ENCODE data around the gene GALNT9. TPM values are rescaled to one million over a fixed set of nuclear protein-coding genes. Genes with fewer than 3 reads are reported as not detected.
A peak's percentile ranks its signal among the peaks of the same experiment; 100 is the strongest.
"Not testable (repeated sequence)": the region's sequence is repeated elsewhere in the genome, so short reads cannot be mapped to it uniquely, and the experiment has no call there.

GALNT9 gene
- total RNA-seq, 1 experiment from 2014 or later: not detected

GRCh38 chr12:132359551-132359950, 30.2 kb upstream of the GALNT9 start:
- no peak for DNase-seq (ENCODE audit: extremely low read depth, low read depth)

DNA sequence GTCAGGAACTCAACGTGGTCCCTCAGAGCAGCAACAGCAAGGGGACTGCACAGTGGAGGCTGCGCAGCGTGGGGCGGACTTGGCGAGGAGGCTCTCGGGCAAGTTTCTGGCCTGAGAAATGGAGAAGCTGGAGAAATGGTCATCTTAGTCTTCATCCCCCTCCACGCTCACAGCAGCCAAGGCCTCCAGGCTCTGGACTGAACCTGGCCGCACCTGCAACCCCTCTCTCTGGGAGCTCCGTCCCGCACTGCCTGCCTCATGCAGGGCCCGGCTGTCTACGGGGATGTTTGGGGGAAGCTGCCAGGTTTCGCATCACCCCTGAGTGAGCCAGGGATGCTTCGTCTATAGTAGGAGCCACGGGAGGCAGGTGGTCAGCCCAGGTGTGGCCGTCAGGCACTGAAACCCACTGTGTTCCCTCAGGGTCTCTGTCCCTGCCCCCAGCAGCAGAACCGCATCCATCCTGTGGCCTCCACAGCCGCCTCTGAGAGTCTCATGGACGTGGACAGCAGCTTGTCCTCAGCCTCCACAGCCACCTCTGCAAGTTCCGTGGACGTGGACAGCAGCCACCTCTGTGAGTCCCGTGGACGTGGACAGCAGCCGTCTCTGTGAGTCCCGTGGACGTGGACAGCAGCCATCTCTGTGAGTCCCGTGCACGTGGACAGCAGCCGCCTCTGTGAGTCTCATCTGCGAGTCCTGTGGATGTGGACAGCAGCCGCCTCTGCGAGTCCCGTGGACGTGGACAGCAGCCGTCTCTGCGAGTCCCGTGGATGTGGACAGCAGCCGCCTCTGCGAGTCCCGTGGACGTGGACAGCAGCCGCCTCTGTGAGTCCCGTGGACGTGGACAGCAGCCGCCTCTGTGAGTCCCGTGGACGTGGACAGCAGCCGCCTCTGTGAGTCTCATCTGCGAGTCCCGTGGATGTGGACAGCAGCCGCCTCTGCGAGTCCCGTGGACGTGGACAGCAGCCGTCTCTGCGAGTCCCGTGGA, 29.1 kb upstream of the GALNT9 start:
- not testable (repeated sequence) for DNase-seq (ENCODE audit: extremely low read depth, low read depth)

DNA sequence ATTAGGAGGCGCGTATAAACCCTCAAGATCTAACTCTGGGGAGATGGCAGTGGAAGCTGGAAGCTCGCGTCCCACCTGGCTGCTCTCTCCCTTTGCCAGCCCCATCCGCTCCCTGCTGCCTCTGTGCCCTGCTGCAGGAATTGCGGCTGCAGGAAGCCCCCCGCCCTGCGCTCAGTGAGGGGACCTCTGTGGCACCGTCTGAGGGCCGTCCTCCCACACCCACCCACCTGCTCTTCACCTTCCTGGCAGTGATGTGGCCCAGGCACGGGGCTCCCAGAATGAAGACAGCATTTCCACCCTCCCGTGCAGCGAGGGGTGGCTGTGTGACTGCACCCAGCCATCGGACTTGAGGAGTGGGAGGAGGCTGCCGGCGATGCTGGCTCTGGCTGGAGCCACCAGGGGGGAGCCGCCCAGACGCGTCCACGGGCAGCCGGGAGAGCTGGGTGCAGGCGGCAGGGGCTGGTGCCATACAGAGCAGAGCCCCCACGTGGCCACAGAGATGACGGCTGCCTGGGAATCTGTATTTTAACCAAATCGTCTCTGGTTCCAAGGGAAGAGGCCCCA, 28.3 kb upstream of the GALNT9 start:
- DNase-seq (ENCODE audit: extremely low read depth, low read depth): no peak

- DNase-seq (ENCODE audit: extremely low read depth, low read depth): peak; percentile 5
Measured at GRCh38 chr12:132356691-132357622, 27.6 kb upstream of the GALNT9 start.

DNA sequence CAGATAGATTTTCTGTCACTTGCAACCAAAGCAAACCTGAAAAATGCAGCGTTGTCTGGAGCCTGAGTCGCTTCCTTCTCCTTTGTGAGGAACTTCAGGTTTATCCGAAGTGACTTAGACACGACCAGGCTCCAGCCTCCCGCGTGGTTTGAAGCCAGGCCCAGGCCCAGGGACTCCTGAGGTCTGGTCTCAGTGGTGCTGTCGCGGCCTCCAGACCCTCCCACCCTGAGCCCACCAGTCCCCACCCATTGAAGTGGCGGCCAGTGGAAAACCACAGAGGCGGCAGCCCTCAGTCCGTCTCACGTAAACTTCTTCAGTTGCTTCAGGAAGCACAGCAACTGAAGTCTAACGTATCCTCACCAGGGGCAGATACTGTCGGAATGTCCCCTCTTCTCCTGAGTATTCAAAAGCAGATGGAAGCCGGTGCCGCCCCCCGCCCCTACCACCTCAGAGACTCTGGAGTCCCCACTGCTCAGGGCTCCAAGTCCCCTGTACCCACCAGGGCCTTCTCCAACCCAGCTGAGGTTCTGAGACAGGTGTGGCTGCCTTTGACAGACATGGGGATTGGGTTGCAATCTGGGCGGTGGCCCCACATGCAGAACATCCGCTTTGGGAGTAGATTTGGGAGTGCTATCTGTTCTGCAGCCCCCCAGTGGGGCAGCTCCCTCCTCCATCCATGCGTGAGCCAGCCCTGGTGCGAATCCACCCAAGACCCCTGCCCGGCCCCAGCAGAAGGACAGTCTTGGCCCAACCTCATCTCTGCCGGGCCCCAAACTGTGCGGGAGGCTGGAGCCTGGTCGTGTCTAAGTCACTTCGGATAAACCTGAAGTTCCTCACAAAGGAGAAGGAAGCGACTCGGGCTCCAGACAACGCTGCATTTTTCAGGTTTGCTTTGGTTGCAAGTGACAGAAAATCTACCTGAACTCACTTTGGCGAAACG, 26.6 kb upstream of the GALNT9 start:
- DNase-seq (ENCODE audit: extremely low read depth, low read depth): no peak

GRCh38 chr12:132354982-132355680, 25.7 kb upstream of the GALNT9 start:
- DNase-seq (ENCODE audit: extremely low read depth, low read depth): no peak

DNA sequence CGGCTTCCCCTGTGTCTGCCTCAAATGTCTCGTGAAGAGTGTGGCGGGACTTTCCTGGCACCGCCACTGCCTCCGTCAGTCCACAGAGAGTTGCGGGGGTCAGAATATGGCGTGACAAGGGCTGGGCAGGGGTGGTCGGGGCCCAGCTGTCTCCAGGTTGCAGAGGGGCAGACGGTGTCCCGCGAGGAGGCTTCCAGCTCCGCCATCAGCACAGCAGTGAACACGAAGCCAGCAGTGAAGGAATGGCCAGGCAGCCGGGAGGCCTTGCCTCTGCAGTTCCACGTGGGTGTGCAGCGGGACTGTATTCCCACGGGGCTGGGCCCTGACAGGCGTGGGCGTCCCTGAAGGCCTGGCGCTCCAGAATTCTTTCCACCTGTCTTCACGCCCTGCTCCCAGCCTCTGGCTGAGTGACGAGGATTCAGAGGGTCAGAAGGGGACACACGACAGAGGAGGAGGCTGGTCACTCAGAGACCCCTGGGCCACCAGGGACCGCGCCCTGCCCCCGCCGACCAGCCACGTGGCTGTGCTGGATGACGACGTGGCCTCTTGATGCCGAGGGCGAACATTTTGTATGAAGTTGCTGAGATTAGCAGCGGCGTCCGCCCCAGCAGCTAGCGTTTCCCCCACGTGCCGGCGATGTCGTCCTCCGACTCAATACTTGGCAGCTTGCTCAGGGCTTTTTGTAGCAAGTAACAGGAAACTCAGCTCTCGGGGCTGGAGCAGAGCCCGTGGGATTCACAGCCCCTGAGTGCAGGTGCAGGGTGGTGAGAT, 25.0 kb upstream of the GALNT9 start:
- DNase-seq (ENCODE audit: extremely low read depth, low read depth): no peak

GRCh38 chr12:132353811-132354210, 24.4 kb upstream of the GALNT9 start:
- DNase-seq (ENCODE audit: extremely low read depth, low read depth): no peak

- DNase-seq (ENCODE audit: extremely low read depth, low read depth): no peak
Measured at GRCh38 chr12:132352896-132353800, 23.8 kb upstream of the GALNT9 start.

DNA sequence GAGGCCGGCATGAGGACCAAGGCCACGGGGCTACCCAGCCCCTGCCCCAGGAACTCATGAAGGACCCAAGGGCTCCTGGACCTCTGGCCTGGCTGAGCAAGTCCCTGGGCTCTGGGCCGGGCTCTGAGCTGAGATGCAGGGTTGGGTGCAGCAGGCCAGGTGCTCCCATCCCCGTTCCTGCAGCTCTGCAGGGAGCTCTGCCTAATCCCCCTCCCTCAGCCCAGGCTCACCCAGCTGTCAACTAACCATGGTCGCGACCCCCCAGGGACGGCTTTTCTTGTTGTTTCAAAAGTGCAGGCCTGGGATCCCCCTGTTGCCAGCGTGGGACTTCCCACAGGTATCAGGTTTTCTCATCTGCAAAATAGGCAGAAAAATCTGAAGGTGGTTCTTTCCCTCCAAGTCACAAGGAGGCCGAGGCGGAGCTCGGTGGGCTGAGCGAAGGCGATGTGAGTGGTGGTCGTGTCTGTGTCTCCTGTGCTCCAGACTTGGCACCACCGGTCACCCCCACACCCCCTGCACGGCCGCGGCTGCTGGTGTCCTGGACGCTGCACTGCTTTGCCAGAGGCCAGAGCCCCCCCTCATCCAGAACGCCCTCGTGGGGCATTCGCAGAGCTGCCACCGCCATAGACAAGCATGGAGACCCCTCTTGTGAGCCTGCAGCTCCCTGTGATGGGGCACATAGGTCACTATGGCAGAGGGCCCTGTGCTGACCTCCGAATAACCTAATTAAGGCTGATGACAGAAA, 22.5 kb upstream of the GALNT9 start:
- no peak for DNase-seq (ENCODE audit: extremely low read depth, low read depth)

DNA sequence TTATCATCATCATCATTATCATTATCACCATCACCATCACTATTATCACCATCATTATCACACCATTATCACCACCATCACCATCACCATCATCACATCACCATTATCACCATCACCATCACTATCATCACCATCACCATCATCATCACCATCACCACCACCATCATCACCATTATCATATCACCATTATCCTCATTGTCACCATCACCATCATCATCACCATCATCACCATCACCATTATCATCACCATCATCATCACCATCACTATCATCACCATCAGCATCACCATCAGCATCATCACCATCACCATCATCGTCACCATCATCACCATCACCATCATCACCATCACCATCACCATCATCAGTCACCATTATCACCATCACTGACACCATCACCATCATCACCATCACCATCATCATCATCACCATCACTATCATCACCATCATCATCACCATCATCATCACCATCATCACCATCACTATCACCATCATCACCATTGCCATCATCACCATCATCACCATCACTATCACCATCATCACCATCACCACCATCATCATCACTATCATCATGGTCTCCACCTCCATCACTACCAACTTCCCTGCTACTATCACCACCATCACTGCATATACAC, 20.2 kb upstream of the GALNT9 start:
- DNase-seq (ENCODE audit: extremely low read depth, low read depth): no peak

DNA sequence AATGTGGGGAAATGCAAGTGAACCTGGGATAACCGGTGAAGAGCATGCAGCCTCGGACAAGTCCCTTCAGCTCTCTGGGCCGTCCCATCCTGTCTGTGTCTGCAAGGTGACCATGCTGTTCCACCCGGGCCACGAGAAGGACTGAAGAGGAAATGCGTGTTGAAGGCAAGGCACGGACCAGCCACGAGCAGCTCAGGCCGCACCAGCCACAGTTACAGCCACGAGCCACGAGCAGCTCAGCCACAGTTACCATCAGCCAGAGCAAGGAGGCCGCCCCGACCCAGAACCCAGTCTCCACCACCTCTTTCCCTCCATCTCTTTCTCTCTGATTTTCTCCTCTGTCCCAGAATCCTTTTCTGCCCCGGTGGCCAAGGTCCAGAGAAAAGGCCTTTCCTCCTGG, 18.8 kb upstream of the GALNT9 start:
- DNase-seq (ENCODE audit: extremely low read depth, low read depth): no peak

DNA sequence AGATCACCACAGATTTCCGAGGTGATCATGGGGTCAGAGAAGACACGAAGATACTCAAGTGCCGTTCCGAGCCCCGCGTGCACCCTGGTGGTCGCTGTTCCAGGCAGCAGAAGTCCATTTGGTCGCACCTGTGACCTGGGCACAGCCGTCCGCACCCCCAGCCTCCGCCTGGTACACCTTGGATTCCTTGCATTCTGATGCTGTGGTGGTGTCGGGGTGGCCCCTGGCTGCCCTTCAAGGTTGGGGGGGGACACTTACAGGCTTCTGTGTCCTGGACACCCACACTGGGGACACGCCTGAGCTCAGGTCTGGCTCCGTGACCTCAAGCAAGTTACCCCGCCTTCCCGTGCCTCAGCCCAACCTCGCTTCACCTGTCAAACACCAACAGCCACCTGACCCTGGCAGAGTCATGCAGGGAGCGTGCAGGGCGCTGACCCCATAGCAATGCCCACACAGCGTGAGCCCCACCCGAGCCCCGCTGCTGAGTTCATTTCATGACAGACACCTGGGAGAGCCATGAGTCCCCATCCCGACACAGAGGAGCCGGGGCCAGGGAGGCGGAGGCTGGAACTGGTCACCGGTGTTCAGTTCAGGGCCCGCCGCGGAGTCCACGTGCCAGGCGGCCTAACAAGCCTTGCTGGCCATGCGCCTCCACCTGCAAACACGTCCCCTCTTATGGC, 17.9 kb upstream of the GALNT9 start:
- DNase-seq (ENCODE audit: extremely low read depth, low read depth): no peak

- DNase-seq (ENCODE audit: extremely low read depth, low read depth): no peak
Measured at GRCh38 chr12:132346471-132347175, 17.2 kb upstream of the GALNT9 start.

DNA sequence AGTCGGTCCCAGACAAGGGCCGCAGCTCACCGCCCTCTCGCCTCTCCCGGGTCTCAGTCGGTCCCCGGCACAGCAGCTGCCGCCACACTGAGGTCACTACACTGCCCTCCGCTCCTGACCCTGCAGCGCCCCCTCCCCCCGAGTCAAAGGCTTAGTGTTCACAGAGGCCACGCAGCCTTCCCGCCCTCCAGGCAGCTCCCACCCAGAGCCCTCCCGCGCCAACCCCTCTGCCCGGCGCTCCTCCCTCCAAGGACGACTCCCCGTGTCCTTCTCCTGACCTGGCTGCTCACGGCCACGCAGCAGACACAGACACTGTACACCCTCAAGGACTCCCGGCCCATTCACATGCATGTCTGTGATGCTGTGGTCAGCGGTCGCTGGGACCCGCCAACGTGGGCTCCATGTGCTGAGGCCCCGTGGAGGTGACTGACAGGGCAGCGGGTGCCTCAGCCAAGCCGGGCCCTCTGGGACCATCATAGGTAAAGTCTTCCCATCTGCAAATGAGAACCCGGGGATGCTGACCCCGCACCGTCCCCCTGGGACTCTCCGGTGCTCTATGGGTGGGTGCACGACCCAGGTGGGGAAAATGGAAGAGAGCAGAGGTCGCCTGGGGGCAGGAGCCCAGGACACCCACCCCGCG, 16.3 kb upstream of the GALNT9 start:
- DNase-seq (ENCODE audit: extremely low read depth, low read depth): no peak
